CD4-positive, alpha-beta T cell treated with Interleukin-4 for 1 hour (primary cell): Measurements from ENCODE around the gene SLC35F2.
A peak's percentile ranks its signal among the peaks of the same experiment; 100 is the strongest.
"Not testable (repeated sequence)": the region's sequence is repeated elsewhere in the genome, so short reads cannot be mapped to it uniquely, and the experiment has no call there.

ENCODE experiments used
- DNase-seq, 2 donors: peaks; one replicate each; pipeline ENCODE4 v3.0.0-alpha.2; 2020 to 2022

The SLC35F2 gene

GRCh38 chr11:107858217-107859070 lies at the start of gene SLC35F2:
Gene SLC35F2, minus strand, starts transcription at chr11:107858787. Its CDS starts 20 bp downstream, at chr11:107858767.
- DNase-seq: peak; percentile 67 to 72

- no peak for DNase-seq
Measured at GRCh38 chr11:107908211-107908610, 49.6 kb upstream of the SLC35F2 start.

GRCh38 chr11:107898270-107898669 lies 39.7 kb upstream of the SLC35F2 start:
- peak in 1 of 2 donors; percentile 43 for DNase-seq

GRCh38 chr11:107882095-107882820 lies 23.7 kb upstream of the SLC35F2 start:
- no peak for DNase-seq

GRCh38 chr11:107881471-107881870 lies 22.9 kb upstream of the SLC35F2 start:
- not testable (repeated sequence) for DNase-seq

GRCh38 chr11:107876141-107876540 lies 17.6 kb upstream of the SLC35F2 start:
- no peak for DNase-seq

GRCh38 chr11:107864591-107864990 lies 6.0 kb upstream of the SLC35F2 start:
- DNase-seq: no peak

- no peak for DNase-seq
Measured at GRCh38 chr11:107860688-107861087, 2.1 kb upstream of the SLC35F2 start.

GRCh38 chr11:107860240-107860620 lies 1.6 kb upstream of the SLC35F2 start:
- not testable (repeated sequence) for DNase-seq

GRCh38 chr11:107859459-107860239 lies 1.1 kb upstream of the SLC35F2 start:
- DNase-seq: peak; percentile 16 to 26

GRCh38 chr11:107857550-107858216 lies 904 bp downstream of the SLC35F2 start:
- DNase-seq: no peak

- no peak for DNase-seq
Measured at GRCh38 chr11:107856981-107857517, 1.5 kb downstream of the SLC35F2 start.

- peak in 1 of 2 donors; percentile 6 for DNase-seq
Measured at GRCh38 chr11:107856180-107856980, 2.2 kb downstream of the SLC35F2 start.

- DNase-seq: no peak
Measured at GRCh38 chr11:107853070-107853469, 5.5 kb downstream of the SLC35F2 start.

- DNase-seq: no peak
Measured at GRCh38 chr11:107851704-107852310, 6.8 kb downstream of the SLC35F2 start.

- DNase-seq: no peak
Measured at GRCh38 chr11:107849790-107850189, 8.8 kb downstream of the SLC35F2 start.

GRCh38 chr11:107848345-107848744 lies 10.2 kb downstream of the SLC35F2 start:
- no peak for DNase-seq

- no peak for DNase-seq
Measured at GRCh38 chr11:107847184-107847583, 11.4 kb downstream of the SLC35F2 start.

GRCh38 chr11:107844041-107844440 lies 14.5 kb downstream of the SLC35F2 start:
- DNase-seq: no peak

- no peak for DNase-seq
Measured at GRCh38 chr11:107842412-107843100, 16.0 kb downstream of the SLC35F2 start.
